K562 (cell line): ENCODE data around the gene ITPRIPL2. TPM values are rescaled to one million over a fixed set of nuclear protein-coding genes. Genes with fewer than 3 reads are reported as not detected.

Experiments used
- ATAC-seq: fragments of 200-7000 bp; cut with Tn5 transposase; 3 replicates; pipeline ENCODE4 v1.9.1; 2020; ENCODE audit warnings: moderate library complexity
- BruUV-seq: library from RNA; stranded (reverse); fragments of 400-500 nt; replicated peaks from 2 replicates; lab custom pipeline; 2021; lab: Mats Ljungman, UMichigan
- CTCF ChIA-PET: fragments of 300-600 bp; formaldehyde crosslinking; extraction: SDS; loops from one replicate; lab custom pipeline; 2021; ENCODE audit warnings: low intra/inter-chr PET ratio; lab: Yijun Ruan, JAX
- POLR2A ChIA-PET: fragments of 300-600, 350-650 bp; sonication (Branson Sonifier 250); formaldehyde crosslinking; extraction: SDS; loops from one replicate; lab custom pipeline; 2021; ENCODE audit warnings: antibody characterized with exemption, inconsistent platforms; lab: Yijun Ruan, JAX
- DNase-seq, 4 experiments: peaks; one replicate each; pipeline versions ENCODE4 v3.0.0 to v3.0.0-alpha.2; 2011 to 2018; ENCODE audit warnings: low spot score in 3 of 4, mixed read lengths in 3 of 4; ENCODE audit errors: extremely low read depth in 1 of 4
- FAIRE-seq: peaks from 2 replicates; lab custom pipeline; 2011; peaks lifted over from hg19 to GRCh38; lab: Jason Lieb, UNC
- H2AFZ ChIP-seq: 2 replicates; pipeline ENCODE4 v1.6.0; 2011; ENCODE audit warnings: low read depth, low read length, control low read depth, inconsistent platforms
- H3K27ac ChIP-seq: fragments of 200-600 bp; 3 replicates; pipeline ENCODE4 v1.8.0; 2011; ENCODE audit warnings: low read depth, mild to moderate bottlenecking, control low read depth, inconsistent platforms, low read length, moderate library complexity, mixed read lengths; ENCODE audit errors: extremely low read depth
- H3K27me3 ChIP-seq, 2 experiments: fragments of 300-600 bp in 1 of 2; 2 replicates in 1 of 2; 3 replicates in 1 of 2; pipeline versions ENCODE4 v1.6.0 to v1.8.0; 2011; ENCODE audit warnings: inconsistent platforms in 2 of 2, low read length in 2 of 2, mild to moderate bottlenecking in 1 of 2, mixed read lengths in 1 of 2, moderate library complexity in 1 of 2; ENCODE audit not compliant: control insufficient read depth in 2 of 2, insufficient read depth in 2 of 2
- H3K36me3 ChIP-seq: fragments of 300-600 bp; 3 replicates; pipeline ENCODE4 v1.8.0; 2011; ENCODE audit warnings: mild to moderate bottlenecking, low read length, inconsistent platforms; ENCODE audit not compliant: control insufficient read depth, insufficient read depth
- H3K4me1 ChIP-seq, 2 experiments: fragments of 200-600 bp in 1 of 2; replicated peaks in 1 of 2; 2 replicates in 1 of 2; 3 replicates in 1 of 2; pipeline versions ENCODE4 v1.5.1 to v1.8.0; 2011; ENCODE audit warnings: inconsistent platforms in 2 of 2, low read length in 2 of 2, mild to moderate bottlenecking in 1 of 2, mixed read lengths in 1 of 2, moderate library complexity in 1 of 2; ENCODE audit not compliant: control insufficient read depth in 2 of 2, insufficient read depth in 2 of 2
- H3K4me2 ChIP-seq: 2 replicates; pipeline ENCODE4 v1.6.1; 2011; ENCODE audit warnings: low read length, control low read depth, inconsistent platforms, mixed read lengths; ENCODE audit not compliant: insufficient read depth
- H3K4me3 ChIP-seq: fragments of 200-600 bp; sonication (generic), shearing (Covaris generic); 2 replicates; pipeline ENCODE4 v1.5.1; 2016; ENCODE audit warnings: control low read depth, inconsistent platforms
- H3K79me2 ChIP-seq: fragments of 200-600 bp; 3 replicates; pipeline ENCODE4 v1.8.0; 2011; ENCODE audit warnings: low read length, inconsistent platforms; ENCODE audit not compliant: control insufficient read depth, insufficient read depth
- H3K9ac ChIP-seq, 2 experiments: 2 replicates each; pipeline versions ENCODE4 v1.6.0 to v1.6.1; 2011; ENCODE audit warnings: low read depth in 2 of 2, low read length in 2 of 2, control low read depth in 1 of 2, inconsistent platforms in 1 of 2, mild to moderate bottlenecking in 1 of 2, mixed read lengths in 1 of 2; ENCODE audit not compliant: insufficient read depth in 1 of 2
- H3K9me1 ChIP-seq: one replicate; pipeline ENCODE4 v1.6.0; 2011; ENCODE audit warnings: inconsistent platforms, mild to moderate bottlenecking, low read length, moderate library complexity; ENCODE audit not compliant: control insufficient read depth, insufficient read depth
- H3K9me3 ChIP-seq: replicated peaks from 2 replicates; pipeline ENCODE4 v1.5.1; 2011; ENCODE audit warnings: low read depth, low read length, inconsistent platforms; ENCODE audit not compliant: control insufficient read depth, insufficient read depth
- H4K20me1 ChIP-seq: replicated peaks from 2 replicates; pipeline ENCODE4 v1.6.1; 2011; ENCODE audit warnings: low read length, inconsistent platforms, mixed read lengths; ENCODE audit not compliant: control insufficient read depth, insufficient read depth
- ARHGAP35 ChIP-seq: fragments of 450-650 bp; IDR thresholded peaks from 2 replicates; pipeline ENCODE4 v1.6.1; 2018; ENCODE audit not compliant: partially characterized antibody
- ETS2 ChIP-seq: IDR thresholded peaks from 2 replicates; pipeline ENCODE4 v1.6.1; 2016; ENCODE audit warnings: borderline replicate concordance, missing genetic modification characterization, mild to moderate bottlenecking, moderate library complexity, missing compliant biosample characterization; ENCODE audit not compliant: poor library complexity, severe bottlenecking
- HEY1 ChIP-seq: fragments of 250-450 bp; sonication (Bioruptor Pico); IDR thresholded peaks from 2 replicates; pipeline ENCODE4 v1.5.0; 2020; ENCODE audit warnings: mild to moderate bottlenecking, moderate library complexity, borderline replicate concordance
- WGBS: fragments of 100-300 bp; shearing (Covaris generic); methylation state at CpG from one replicate; pipeline ENCODE4 v1.1.6; 2016; ENCODE audit warnings: low coverage, mixed read lengths; ENCODE audit not compliant: insufficient coverage; ENCODE audit errors: missing lambda C conversion rate; 5-methylcytosine and 5-hydroxymethylcytosine counted together
- in situ Hi-C: fragments of 300-500 bp; cut with MboI; formaldehyde crosslinking; loops from 4 replicates; pipeline ENCODE4 v1.15.0; 2018; ENCODE audit warnings: inconsistent platforms, mixed read lengths
- intact Hi-C: fragments of 100-400 bp; cut with micrococcal nuclease; formaldehyde crosslinking; loops from 2 replicates; pipeline ENCODE4 v1.14.2; 2022
- polyA plus RNA-seq, 8 experiments: library from polyadenylated mRNA; depleted of rRNA in 4 of 8; stranded (reverse) in 5 of 8; unstranded in 3 of 8; fragments of >200 nt; fragmentation: Nextera tagmentation in 2 of 8; fragmentation: Illumina TruSeq in 1 of 8; extraction: Ambion mirVana in 2 of 8; extraction: Trizol in 1 of 8; gene quantifications; 2 replicates each; pipeline versions ENCODE4 v1.2.1 to v1.2.3, GENCODE V29; 2011 to 2014; ENCODE audit warnings: inconsistent platforms in 1 of 8, missing spikeins in 1 of 8
- total RNA-seq, 7 experiments: library from RNA; depleted of rRNA in 6 of 7; stranded (reverse); fragments of >200 nt in 6 of 7; fragmentation: Illumina TruSeq in 2 of 7; extraction: Trizol in 2 of 7; gene quantifications; 2 replicates each; pipeline versions ENCODE4 v1.2.1 to v1.2.3, GENCODE V29; 2011 to 2021; ENCODE audit warnings: low replicate concordance in 1 of 7
- TF ChIP-seq, protein P1 (sequence below), 2 experiments: fragments of 150-350 bp in 1 of 2; IDR thresholded peaks; 2 replicates each; pipeline ENCODE4 v1.6.1; 2012 to 2016; ENCODE audit warnings: low read depth in 2 of 2, low read length in 2 of 2, mild to moderate bottlenecking in 1 of 2, moderate library complexity in 1 of 2
- TF ChIP-seq, protein P2 (sequence below): sonication (generic); formaldehyde crosslinking; IDR thresholded peaks from 2 replicates; pipeline ENCODE4 v1.8.0; 2022; ENCODE audit warnings: mild to moderate bottlenecking, missing genetic modification reagents
- TF ChIP-seq, protein P3 (sequence below): IDR thresholded peaks from 2 replicates; pipeline ENCODE4 v1.6.1; 2011; ENCODE audit warnings: borderline replicate concordance, low read depth, mild to moderate bottlenecking, moderate library complexity, low read length; ENCODE audit not compliant: insufficient read depth, poor library complexity, severe bottlenecking

The ITPRIPL2 gene
- total and polyA plus RNA-seq, 9 of the 15 experiments (the other 6 are each of a cell fraction or from before 2014, with no cell fraction given): 0.04 to 2.2 (median 0.58) TPM

DNA sequence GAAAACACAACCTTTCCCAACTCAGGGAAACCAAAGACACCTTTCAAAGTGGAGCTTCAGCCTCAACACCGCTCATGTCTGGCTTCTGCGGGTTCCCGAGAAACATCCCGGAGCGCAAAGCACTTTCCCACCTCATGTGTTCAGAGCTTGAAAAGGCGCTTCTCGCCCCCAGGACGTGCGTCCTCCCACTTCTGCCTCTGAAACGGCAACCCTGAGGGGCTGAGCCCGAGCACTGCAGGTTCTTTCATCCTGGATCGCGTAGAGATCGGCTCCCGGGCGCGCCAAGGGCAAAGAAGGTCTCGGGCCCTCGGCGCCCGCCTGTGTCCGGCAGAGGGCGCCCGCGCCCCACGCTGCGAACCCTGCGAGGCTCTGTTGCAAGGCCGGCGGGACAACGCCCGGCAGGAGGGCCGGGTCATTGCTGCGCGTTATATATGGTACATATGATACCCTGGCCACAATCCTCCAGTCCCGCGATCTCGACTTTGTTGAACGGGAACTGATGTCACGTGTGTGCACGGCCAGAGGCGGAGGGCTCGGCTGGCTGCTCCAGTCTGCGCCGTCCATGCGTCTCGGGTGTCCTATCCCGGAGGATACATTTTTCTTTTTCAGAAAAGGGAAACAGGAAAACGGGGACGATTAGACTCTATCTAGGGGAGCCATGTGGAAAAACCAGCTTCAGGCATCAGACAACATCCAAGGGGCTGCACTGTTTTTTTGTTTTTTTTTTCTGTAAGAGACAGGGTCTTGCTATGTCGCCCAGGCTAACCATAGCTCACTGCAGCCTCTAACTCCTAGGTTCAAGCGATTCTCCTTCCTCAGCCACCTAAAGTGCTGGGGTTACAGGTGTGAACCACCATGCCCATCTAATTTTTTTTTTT is 27.2 kb upstream of the ITPRIPL2 start (continued):
- no peak for TF ChIP-seq ETS2

DNA sequence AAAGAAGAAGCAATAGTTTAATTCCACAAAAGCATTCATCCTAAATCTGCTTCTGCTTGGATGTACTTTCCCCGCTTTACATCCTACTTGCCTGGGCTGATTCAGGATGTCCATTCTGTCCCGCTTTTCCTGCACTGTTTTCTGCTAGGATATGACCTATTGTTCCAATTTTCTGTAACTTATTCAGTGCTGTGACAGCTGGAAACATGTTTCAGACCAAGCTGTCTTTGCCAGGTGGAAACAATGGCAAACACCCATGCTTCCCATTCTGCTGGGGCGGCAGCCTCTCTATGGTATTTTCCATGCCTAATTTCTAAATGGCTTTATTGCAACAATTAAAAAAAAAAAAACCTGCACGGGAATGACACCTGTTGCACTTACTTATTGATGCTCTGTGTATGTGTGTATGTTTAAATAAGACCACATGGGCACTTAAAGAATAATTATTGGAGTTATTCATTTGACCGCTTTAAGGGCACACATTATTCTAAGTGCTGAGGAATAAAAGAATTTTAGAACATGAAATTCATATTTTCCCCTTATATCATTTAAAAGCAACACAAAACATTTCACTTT is 25.3 kb upstream of the ITPRIPL2 start:
- no peaks in the 10 kb centered on the region for H4K20me1 ChIP-seq
- H3K27me3 ChIP-seq: no peaks in the 10 kb centered on the region
- H3K4me3 ChIP-seq: no peak overlapping the region
- no peaks in the 10 kb centered on the region for H3K9me1 ChIP-seq
- no peak for FAIRE-seq
- no peak for ATAC-seq
- H3K27ac ChIP-seq: no peak overlapping the region
- TF ChIP-seq, protein P1, sequence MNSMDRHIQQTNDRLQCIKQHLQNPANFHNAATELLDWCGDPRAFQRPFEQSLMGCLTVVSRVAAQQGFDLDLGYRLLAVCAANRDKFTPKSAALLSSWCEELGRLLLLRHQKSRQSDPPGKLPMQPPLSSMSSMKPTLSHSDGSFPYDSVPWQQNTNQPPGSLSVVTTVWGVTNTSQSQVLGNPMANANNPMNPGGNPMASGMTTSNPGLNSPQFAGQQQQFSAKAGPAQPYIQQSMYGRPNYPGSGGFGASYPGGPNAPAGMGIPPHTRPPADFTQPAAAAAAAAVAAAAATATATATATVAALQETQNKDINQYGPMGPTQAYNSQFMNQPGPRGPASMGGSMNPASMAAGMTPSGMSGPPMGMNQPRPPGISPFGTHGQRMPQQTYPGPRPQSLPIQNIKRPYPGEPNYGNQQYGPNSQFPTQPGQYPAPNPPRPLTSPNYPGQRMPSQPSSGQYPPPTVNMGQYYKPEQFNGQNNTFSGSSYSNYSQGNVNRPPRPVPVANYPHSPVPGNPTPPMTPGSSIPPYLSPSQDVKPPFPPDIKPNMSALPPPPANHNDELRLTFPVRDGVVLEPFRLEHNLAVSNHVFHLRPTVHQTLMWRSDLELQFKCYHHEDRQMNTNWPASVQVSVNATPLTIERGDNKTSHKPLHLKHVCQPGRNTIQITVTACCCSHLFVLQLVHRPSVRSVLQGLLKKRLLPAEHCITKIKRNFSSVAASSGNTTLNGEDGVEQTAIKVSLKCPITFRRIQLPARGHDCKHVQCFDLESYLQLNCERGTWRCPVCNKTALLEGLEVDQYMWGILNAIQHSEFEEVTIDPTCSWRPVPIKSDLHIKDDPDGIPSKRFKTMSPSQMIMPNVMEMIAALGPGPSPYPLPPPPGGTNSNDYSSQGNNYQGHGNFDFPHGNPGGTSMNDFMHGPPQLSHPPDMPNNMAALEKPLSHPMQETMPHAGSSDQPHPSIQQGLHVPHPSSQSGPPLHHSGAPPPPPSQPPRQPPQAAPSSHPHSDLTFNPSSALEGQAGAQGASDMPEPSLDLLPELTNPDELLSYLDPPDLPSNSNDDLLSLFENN (IDR thresholded peaks at IDR 0.05; ENCODE audit: low read depth in 2 of 2, low read length in 2 of 2): no peak
- TF ChIP-seq, protein P2, sequence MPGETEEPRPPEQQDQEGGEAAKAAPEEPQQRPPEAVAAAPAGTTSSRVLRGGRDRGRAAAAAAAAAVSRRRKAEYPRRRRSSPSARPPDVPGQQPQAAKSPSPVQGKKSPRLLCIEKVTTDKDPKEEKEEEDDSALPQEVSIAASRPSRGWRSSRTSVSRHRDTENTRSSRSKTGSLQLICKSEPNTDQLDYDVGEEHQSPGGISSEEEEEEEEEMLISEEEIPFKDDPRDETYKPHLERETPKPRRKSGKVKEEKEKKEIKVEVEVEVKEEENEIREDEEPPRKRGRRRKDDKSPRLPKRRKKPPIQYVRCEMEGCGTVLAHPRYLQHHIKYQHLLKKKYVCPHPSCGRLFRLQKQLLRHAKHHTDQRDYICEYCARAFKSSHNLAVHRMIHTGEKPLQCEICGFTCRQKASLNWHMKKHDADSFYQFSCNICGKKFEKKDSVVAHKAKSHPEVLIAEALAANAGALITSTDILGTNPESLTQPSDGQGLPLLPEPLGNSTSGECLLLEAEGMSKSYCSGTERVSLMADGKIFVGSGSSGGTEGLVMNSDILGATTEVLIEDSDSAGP: no peak
- TF ChIP-seq HEY1 (CRISPR knock-in tag) (no peak), ARHGAP35 (no peak)
- TF ChIP-seq, protein P3, sequence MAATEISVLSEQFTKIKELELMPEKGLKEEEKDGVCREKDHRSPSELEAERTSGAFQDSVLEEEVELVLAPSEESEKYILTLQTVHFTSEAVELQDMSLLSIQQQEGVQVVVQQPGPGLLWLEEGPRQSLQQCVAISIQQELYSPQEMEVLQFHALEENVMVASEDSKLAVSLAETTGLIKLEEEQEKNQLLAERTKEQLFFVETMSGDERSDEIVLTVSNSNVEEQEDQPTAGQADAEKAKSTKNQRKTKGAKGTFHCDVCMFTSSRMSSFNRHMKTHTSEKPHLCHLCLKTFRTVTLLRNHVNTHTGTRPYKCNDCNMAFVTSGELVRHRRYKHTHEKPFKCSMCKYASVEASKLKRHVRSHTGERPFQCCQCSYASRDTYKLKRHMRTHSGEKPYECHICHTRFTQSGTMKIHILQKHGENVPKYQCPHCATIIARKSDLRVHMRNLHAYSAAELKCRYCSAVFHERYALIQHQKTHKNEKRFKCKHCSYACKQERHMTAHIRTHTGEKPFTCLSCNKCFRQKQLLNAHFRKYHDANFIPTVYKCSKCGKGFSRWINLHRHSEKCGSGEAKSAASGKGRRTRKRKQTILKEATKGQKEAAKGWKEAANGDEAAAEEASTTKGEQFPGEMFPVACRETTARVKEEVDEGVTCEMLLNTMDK: no peak
- CTCF ChIA-PET: no interaction called here
- H3K4me1 ChIP-seq: peaks cover 10 to 13% of the 10 kb centered on the region in 2 experiments; a peak in 4 of 5 replicates
- no peak for DNase-seq
- POLR2A ChIA-PET: interaction anchor here (0.6 kb wide), 1 partner anchor 12 kb away, joined by 3 read pairs; no protein-coding TSS in a partner anchor
- no peak overlapping the region for H3K4me2 ChIP-seq
- H3K9me3 ChIP-seq: no peaks in the 10 kb centered on the region
- 27% methylated on average over 5 of the region's 5 CpGs for WGBS
- no peaks in the 10 kb centered on the region for H3K36me3 ChIP-seq
- no peak overlapping the region for H3K9ac ChIP-seq
- in situ Hi-C loops (loop anchor here (5.0 to 10.0 kb wide), 2 partner anchors 289 to 426 kb away; no protein-coding TSS in a partner anchor), intact Hi-C loops (loop anchor here (5.0 kb wide), 1 partner anchor 106 kb away; the partner anchor contains the start of gene TMC7)
- no TSS peak for BruUV-seq
- no peak overlapping the region for H2AFZ ChIP-seq
- H3K79me2 ChIP-seq: no peaks in the 10 kb centered on the region
